ENCODE results near the gene MIF4GD.
"Not testable (repeated sequence)": the region's sequence is repeated elsewhere in the genome, so short reads cannot be mapped to it uniquely, and the experiment has no call there.

MIF4GD gene

DNA sequence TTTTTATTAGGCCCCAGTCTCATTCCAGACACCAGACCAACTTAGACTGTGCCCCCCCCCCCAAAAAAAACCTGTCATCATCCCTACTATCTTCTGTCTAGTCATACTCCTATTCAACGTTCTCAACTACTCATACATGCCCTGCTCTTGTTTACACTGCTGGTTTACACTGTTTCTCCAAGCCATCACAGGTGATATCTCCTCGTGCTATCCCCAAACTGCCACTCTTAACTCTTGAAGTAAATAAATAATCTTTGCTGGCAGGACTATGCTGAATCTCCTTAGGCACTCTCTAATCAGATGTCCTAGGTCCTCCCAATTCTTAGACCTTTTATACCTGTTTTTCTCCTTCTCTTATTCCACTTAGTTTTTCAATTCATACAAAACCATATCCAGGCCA lies 13.8 kb downstream of the MIF4GD start:
- not testable (repeated sequence) for DNase-seq

DNA sequence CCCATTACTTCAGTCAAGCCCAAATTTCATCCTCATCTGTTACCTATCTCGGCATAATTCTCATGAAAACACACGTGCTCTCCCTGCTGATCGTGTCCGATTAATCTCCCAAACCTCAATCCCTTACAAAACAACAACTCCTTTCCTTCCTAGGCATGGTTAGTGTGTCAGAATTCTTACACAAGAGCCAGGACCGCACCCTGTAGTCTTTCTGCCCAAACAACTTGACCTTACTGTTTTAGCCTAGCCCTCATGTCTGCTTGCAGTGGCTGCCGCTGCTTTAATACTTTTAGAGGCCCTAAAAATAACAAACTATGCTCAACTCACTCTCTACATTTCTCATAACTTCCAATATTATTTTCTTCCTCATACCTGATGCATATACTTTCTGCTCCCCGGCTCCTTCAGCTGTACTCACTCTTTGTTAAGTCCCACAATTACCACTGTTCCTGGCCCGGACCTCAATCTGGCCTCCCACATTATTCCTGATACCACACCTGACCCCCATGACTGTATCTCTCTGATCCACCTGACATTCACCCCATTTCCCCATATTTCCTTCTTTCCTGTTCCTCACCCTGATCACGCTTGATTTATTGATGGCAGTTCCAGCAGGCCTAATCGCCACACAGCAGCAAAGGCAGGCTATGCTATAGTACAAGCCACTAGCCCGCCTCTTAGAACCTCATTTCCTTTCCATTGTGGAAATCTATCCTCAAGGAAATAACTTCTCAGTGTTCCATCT lies 14.9 kb downstream of the MIF4GD start:
- DNase-seq = not testable (repeated sequence)

DNA sequence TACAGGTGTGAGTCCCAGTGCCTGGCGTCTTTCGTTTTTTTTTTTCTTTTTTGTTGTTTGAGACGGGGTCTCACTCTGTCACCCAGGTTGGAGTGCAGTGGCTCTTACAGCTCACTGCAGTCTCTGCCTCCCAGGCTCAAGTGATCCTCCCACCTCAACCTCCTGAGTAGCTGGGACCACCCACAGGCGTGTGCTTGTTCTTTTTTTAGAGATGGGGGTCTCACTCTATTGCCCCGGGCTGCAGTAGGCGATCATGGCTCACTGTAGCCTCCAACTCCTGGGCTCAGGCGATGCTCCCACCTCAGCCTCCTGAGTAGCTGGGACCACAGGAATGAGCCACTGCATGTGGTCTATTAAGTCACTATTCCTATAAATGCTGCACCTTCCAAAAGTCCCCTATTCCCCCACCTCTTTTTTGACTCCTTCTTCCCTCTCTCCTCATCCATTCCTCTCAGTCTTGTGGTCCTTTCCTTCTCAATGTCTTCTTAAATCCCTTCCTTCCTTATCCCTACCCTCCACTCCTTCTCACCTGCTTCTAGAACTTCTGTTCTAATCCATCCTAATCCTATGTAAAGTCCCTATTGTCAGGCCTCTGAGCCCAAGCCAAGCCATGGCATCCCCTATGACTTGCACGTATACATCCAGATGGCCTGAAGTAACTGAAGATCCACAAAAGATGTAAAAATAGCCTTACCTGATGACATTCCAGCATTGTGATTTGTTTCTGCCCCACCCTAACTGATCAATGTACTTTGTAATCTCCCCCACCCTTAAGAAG lies 18.8 kb downstream of the MIF4GD start:
- DNase-seq = no peak

DNA sequence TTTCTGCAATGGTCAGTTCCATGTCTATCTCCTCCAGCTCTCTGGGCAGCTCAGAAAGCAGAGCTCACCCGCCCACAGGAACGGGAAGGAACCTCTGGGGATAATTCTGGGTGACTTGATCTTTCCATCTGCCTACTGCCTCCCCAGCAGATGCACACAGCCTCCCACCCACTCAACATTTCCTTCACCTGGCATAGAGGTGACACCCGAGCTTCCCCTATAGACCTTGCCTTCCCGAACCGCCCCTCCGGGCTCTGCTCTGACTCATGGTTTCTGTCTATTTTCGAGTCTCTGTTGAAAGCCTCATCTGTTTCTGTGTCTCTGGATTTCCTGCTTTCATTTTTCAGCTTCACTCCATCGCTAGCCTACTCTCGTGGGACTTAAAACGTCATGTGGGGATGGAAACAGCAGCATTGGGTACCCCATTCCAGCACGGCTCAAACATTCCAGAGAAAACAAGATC lies 21.0 kb downstream of the MIF4GD start:
- no peak for DNase-seq

DNA sequence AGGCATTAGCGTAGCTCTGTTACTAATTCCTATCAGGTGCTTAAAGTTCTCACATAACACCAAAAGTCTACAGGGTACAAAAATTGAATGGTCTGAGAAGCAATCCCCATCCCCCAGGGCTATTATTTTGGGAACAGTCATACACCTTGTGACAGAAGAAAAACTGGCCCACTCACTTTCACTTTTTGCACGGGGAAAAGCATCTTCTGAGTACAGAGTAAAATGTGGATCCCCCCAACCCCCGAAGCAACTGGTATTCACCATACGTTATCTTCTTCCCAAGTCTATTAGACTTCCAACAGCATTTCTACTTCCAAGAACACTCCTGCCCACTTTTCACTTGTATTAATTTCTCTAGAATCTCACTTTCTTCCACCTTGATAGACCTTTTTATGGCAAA lies 21.5 kb downstream of the MIF4GD start:
- DNase-seq = no peak

DNA sequence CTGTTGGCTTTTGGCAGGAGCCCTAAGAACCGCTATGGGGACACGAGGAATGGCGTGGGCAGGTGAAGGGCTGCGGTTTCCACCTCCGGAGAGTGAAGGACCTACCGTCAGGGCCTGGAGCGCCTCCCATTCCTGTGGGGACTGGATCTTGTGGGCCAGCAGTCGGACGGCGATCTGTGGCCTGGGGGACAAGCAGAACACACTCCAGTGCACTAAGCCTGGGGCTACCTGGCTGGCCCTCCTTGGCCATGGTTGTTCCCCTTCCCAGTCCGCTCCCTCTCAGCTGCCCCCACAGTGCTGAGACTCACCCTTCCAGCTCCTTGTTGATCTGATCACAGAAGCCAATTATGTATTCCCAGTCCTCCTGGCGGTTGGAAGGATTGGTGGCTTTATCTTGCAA lies 24.6 kb downstream of the MIF4GD start:
- no peak for DNase-seq

DNA sequence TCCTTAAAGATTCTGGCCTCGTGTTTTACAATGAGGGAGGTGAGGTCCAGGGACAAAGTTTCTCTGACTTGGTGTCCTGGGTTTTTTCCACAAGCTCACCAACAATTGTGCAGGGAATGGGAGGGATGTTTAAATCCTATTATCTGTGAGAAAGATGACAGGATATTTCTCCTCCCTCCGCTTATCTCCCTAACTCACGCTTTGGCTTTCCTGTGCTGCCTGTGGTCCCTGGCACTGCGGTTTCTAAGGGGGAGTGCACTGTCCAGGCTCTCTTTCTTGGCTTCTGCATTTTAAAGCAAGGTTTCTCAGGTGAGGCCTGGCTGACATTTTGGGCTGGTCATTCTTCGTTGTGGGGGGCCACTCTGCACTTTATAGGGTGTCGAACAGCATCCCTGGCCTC lies 26.0 kb downstream of the MIF4GD start:
- DNase-seq = no peak

DNA sequence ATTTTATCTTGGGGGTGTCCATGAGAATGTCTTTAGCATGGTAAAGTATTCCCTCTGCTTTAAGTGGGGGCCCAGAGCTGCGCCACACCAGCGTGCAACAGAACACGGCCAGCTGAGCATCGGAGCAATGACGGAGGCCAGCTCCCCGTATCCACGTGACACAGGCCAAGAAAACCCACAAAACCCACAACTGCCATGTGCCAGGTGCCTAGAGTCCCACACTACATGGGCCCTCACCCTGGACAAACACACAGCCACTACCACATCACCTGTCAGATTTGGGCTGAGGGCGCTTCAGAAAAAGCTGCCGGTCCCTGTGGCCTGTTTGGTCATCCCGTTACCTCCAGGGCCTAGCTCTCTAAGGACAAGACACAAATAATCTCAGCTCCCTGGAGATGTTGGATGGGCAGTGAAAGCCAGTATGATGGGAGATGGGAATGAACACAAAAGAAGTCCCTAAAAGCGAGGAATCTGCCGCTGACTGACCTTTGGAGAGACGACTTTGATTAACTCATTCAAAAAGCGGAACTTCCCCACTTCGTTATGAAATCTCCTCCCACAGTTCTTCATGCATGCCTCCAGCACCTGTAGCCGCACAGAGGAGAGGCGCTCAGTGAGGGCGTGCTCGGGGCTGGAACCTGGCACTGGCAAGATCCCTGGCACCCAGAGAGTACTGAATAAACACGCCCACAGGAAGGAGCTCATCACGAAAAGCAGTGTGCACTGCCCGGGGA lies 26.7 kb downstream of the MIF4GD start:
- DNase-seq = no peak

DNA sequence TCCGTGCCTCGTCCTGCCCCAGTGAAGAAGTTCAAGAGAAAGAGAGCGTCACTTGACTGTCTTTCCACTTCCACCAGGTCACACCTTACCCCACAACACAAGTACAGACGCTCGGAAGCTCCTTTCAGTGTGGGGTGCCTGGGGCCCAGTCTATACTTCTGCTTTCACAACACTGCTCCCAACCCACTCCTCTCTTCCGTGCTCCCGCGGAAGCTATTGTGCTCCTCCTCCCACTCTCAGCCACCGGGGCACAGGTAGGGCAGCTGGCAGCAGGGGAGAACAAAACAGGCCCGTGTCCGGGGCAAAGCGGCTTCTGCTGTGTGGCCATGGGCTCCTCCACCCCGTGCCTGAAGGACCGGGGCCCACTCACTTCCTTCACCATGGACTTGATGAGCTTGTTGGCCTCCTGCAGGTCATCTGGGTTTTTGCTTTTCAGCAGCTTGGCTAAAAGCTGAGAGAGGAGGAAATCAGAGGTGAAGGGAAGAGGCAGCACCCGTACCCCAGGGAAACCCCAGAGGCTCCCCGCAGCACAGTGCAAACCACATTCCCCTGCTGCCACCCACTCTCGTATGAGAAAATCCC lies 28.5 kb downstream of the MIF4GD start:
- no peak for DNase-seq

DNA sequence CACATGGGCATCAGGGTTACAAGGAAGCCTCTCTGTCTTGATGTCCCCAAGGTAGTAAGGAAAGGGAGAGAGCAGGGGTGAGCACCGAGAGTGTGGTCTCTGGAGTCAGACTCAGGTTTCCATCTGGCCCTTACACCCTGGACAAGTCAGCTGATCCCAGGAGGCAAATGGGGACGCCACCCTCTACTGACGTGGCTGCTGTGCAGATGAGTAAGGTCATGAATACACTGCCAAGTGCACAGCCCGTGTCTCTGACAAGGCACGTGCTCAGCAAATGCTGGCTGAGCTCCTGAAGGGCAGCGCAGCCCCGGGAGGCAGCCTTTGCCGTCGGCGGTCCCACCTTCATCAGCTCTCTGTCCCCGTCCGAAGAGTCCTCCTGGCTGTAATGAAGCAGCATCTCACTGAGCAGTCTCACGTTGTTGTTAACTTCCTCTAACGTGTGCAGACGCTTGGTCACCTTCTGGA lies 29.0 kb downstream of the MIF4GD start:
- DNase-seq = no peak

DNA sequence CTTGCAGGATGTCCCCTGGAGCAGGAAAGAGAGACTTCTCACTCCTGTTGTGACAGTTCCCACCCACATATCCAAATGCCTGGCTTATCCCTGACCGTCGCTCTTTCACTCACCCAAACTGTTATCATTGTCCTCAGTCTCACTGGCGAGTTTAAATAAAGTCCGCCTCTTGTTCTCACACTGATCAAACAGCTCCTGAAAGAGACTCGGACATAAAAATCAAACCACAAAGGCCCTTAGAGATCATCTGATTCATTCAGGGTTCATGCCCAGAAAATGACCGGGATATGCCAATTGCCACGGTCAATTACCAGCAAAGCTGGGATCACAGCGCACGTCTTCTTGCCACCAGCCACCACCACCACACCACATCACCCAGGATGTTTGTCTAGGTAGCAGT lies 29.5 kb downstream of the MIF4GD start:
- no peak for DNase-seq

DNA sequence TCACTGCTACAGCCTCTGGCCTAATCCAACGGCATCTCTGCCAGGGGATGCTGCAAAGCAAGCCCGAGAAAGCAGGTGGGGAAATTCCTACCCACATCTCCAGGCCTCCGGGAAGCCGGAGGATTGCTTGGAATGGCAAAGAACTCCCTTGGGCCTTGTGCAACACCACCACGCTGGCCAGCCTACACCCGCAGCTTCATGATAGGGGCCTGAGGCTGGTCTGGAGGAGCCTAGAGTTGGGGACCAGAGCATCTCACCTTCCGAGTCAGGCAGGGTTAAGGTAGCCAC lies 29.9 kb downstream of the MIF4GD start:
- DNase-seq = no peak

DNA sequence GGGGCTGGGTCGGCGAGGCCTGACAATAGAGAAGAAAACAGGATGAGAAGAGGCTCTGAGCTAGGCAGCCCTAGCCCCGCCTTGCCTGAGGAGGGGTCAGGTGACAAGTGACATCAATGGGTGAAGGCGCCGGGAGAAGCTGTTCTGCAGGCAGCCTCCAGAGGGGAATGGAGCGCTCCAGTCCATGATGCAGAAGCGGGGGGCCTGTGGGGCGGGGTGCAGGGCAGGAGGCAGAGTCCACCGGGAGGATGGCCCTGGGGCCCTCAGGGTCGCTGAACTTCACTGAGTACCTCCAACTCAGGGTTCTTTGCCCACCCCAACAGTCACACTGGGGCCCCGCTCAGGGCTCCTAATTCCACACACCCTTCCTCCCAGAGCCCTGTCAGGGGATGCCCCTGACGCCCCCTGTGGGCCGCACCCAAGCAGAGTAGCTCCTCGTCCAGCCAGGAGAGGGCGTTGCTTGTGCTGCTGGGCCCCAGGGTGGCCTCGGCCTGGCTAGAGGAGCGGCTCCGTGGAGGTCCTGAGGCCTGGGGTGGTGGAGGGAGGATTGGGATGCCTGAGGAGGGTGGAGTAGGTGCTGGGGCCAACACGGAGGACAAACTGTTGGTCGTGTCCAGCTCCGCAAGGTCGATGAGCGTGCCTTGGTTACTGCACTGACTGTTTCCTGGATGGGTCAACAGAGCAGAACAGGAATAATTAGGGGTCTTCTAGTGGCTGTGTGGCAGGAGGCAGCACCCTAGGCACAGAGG lies 30.5 kb downstream of the MIF4GD start:
- no peak for DNase-seq

DNA sequence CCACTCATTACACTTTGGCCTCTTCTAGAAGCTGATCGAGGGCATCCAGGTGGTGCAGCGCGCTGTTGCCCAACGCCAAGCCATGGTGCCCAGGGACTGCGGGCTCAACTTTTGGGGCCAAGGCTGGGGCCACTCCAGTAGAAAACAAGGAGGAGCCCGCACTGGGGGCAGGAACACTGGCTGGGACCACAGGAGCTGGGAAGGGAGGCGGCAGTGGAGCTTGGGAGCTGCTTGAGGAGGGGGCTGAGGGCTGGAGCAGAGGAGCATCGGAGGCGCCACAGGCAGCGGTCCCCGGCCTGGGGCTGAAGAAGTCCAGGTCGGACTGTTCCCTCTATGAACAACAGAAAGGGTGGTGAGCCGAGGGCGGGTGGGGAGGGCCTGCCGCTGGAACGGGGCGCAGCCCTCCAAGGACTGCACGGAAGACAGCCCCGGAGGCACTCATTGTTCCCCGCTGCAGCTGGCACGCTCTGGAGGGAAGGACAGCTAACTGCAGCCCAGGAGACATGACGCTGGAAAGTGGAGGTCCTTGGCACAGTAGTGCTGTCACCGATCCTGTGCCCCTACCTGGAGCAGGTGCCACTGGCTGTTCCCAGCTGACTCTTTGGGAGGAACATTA lies 31.1 kb downstream of the MIF4GD start:
- no peak for DNase-seq

DNA sequence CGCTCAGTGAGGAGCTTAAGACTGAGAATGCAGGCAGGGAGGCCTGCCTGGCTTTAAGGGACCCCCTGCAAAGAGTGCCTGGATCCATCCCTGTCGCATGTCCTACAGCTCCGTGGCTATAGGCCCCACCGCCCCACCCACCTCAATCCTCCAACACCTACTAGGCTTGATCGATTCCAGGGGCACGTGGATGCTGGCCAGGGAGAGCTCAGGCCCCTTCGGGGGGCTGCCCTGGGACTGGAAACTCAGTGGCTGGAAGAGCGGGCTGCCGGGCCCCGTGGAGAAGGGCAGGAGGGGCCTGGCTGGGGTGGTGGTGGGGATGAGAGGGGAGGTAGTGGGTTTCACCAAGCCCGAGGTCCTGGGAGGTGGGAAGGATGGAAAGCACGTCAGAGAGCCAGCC lies 31.8 kb downstream of the MIF4GD start:
- no peak for DNase-seq

DNA sequence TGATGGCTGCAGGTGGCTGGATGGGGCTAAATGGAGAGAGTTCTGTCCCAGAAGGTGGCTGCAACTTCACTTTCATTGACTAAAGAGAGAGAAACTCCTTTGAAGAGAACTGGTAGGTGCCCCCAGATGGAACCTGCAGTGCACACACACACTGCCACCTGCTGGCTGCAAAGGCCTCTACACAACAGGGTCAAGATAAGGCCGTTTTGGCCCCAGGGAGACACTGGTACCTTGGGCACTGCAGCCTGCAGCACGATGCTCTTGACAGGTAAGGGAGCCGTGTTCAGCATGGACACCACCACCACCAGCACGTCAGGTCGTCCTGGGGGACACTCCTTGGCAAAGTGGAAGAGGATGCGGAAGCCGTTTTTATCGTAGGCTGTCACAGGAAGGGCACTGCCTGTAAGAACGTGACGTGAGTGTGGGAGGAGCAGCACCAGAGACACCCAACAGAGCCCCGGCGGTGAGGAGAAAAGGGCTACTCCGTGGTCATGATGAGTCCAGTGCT lies 32.3 kb downstream of the MIF4GD start:
- DNase-seq = no peak

DNA sequence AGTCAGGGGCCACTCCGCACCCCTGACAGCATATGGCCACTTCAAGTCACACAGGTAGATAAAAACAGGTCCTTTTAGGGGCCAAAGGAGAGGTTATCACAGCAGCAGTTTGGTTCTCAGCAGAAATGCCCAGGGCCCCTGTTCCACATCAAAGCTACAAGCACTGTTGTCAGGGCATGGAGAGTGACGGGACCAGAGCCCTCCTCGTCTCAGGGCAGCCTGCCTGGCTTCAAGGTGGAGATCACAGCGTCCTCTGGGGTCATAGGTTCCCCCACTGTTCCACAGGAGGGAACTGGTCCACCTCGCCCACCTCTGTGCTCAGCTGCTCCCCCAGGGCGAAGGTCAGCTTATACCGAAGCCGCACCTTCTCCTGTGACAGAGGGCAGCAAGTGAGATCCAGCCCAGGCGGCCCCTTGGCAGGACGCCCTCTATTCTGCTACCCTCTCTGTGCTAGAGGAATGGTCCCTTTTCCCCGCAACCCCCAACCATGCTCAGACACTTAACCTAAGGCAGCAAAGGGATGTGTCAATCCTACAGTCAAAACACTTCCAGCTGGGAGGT lies 32.9 kb downstream of the MIF4GD start:
- no peak for DNase-seq

DNA sequence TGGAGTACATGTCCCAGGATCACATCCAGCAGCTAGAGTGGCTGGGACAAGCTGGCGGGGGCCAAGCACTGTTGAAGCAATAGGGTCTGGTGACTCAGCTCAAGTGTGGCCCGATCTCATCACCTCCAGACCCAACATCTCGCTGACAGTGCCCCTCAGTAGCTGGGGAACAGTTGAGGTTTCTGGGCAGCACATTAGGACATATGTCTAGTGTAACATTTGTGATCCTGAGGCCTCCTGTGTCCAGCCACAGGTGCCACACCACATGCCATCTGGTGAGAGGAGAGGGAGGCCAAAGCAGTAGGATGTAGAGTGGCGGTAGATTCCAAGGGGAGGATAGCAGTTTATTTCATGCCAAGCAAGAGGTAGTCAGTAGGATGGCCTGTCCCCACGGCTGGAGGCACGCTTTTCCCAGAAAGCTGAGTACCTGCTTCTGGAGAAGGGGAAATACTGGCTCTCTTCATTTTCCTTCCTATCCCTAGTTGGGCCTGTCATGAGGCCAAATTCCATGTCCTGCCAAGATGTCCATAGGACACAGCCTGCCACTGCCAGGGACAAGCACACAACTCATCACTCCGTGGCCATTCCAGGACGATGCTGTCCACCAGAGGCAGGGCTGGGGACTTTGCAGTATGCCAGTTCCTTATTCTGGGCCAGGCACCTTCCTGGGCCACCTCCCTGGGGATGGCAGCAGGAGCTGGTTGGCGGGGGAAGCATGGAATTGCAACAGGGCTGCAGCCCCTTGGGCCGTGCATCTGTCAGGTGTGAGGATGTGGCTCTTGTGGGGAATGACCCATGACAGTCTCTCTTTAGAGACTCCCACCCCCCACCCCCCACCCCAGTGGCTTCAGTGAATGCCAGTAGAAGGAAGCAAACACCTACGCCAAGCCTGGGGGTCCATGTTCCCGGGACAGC lies 33.7 kb downstream of the MIF4GD start:
- no peak for DNase-seq

DNA sequence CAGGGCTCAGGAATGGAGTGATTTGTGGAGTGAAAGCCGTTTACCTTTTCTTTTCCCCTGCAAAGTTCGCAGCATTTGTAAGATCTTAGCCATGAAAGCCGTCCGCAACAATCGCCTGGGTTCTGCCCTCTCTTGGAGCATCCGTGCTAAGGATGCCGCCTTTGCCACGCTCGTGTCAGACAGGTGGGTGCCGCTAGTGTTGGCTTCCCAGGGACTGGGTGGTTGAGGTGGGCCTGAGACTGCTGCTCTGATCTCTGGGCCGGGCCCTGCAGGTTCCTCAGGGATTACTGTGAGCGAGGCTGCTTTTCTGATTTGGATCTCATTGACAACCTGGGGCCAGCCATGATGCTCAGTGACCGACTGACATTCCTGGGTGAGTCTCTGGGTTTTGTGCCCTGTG lies 38.2 kb downstream of the MIF4GD start:
- DNase-seq = no peak

DNA sequence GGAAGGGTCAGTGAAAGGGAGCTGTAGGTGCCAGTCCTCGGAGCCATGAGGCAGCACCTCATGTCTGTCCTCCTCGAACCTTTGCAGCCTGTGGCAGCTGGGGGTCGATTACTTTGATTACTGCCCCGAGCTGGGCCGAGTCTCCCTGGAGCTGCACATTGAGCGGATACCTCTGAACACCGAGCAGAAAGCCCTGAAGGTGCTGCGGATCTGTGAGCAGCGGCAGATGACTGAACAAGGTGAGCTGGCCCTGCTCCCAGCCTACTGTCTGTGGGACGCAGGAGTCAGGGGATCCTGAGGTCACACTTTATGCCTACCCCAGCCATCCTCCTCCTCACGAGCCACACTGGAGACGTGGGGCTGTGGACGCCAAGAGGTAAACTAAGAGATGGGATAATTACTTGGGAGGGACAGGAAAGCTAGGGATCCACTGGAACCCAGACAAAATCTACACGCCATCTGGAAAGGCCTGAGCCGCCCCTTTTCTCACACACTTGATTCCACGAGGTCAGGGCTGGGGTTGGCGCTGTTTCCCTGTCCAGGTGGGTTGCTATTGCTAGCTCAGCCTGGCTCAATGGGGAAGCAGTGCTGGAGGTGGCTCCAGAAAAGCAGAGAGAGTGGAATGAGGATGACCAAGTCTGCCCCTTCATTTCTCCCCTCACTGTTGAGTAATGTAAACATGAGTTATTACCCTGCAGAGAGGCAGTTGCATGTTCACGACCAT lies 39.1 kb downstream of the MIF4GD start:
- DNase-seq = no peak
